ENCODE data around the gene IGFBPL1.
A peak's percentile ranks its signal among the peaks of the same experiment; 100 is the strongest.

Gene IGFBPL1

DNA sequence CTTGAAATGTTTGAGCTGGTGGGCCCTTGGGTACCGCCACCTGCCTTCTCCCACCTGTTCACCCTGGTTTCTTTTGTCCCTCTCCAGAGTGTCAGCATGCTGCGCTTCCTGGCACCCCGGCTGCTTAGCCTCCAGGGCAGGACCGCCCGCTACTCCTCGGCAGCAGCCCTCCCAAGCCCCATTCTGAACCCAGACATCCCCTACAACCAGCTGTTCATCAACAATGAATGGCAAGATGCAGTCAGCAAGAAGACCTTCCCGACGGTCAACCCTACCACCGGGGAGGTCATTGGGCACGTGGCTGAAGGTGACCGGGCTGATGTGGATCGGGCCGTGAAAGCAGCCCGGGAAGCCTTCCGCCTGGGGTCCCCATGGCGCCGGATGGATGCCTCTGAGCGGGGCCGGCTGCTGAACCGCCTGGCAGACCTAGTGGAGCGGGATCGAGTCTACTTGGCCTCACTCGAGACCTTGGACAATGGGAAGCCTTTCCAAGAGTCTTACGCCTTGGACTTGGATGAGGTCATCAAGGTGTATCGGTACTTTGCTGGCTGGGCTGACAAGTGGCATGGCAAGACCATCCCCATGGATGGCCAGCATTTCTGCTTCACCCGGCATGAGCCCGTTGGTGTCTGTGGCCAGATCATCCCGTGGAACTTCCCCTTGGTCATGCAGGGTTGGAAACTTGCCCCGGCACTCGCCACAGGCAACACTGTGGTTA, 28.4 kb downstream of the IGFBPL1 start:
- no peak for DNase-seq (ENCODE audit: low read depth)

DNA sequence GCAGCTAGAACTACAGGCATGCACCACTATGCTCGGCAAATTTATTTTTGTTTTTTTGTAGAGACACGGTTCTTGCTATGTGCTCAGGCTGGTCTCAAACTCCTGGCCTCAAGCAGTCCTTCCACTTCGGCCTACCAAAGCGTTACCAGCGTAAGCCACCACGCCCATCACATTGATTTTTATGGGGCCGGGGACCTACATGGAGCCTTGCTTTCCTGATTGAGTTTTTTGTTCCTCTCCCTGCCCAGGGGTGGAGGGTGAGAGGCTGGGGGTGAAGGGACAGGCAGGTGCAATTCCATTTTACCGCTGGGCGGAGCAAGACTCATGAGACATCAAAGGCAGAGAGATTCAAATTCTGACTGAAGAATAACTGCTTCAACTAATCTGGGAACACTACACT, 29.8 kb downstream of the IGFBPL1 start:
- no peak for DNase-seq (ENCODE audit: low read depth)

DNA sequence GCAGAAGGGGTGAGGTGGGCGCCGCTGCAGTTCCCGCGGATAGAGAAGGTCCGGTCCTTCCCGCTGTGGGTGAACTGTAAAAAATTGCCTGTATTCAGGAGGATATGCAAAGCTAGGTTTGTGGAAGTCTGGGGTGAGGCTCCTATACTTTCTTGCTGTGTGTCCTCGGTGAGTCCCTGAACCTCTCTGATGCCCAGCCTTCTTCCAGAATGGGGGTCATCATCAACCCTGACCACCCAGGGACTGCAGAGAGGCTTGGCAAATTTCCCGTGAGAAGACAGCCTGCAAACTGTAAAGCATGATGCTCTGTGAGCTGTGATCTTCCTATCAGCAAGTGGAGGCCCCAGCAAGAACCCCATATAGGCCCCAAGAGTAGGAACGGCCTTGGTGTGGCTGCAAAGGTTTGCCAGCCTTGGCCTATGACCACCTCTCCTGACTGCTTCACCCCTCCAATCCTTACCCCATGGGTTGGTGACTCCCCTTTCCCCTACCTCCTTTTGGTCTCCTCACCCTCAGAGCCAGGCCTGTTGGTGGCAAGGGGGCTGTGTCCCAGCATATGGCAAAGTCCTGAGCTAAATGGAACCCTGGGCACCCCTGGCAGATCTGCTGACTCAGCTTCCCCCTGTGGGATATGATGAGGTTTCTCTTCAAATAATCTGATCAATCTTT, 31.0 kb downstream of the IGFBPL1 start:
- no peak for DNase-seq (ENCODE audit: low read depth)

DNA sequence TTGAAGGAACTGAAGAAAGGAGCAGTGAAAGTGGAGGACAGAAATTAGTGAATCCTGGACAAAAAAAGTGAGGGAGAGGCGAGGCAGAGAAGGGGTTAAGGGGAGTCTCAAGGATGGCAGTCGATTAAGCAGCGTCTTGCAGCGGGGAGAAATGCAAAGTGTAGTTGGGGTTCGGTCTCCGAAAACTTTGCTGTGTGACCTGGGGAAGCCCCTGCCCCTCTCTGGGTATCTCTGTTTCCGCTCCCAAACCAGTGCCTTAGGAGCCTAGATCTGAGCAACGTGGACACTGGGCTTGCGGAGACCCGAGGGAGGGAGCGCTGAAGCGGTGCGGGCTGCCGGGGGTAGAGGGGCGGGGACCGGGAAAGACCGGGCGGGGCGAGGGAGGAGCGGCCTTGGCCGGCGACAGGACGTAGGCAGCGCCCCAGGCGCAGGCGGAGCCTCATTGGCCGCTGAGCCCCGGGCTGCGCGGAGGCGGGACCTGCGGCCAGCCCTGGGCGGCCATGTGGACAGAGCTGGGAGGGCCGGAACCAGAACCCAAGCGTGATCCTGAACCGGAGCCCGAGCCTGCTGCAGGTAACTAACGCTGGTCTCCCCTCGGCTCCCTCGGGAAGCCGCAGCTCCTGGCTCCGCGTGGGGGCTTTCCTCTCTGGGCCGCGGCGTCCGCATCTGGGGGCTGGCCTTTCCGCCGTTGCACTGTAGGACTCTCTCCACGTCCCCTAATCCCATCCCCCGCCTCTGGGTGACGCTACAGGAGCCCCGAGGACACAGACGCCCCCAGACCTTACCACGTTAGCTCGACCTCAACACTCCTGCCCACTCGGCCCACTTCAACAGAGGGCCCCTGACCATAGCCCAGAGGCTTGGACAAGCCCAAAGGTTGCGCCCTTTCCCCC, 31.8 kb downstream of the IGFBPL1 start, which contains the start of gene ALDH1B1:
ALDH1B1 (plus strand) TSS at position 468 of the 893 bp plus-strand sequence. CDS start 3,047 bp downstream, outside the sequence.
- DNase-seq (ENCODE audit: low read depth) = peak; percentile 25

DNA sequence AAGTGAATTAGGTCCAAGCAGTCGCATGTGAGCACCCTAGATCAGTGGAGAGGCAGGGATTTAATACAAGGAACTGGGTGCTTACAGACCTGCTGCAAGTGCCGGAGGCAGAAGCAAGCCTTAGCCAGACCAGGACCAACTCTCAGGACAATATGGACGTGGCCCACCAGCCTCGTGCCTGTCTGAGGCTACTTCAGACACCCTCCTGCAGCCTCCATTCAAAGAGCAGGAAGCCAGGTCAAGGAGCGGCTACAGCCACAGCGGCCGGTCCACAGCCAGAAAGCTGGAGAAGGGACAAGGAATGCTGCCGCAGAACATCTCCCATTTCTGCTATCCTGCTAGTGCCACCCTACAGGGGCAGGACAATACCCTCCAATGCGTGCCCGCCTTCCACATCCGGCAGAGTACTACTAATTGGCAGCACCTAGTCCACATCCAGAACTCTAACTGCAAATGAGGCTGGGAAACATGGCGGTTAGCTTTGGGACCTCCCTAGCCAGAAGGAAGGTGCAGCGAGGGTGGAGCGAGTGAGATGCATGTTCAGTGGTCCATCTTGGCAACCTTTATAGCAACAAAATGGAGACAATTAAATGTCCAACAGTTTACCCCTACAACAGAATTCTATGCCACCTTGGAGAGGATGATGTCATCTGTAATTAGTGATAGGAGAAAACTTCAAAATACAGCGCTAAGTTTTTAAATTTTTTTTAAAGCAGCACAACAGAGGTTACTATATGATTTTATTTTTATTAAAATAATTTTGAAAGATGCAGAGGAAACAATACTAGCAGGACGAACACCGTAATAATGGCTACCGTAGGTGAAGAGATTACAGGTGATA, 32.8 kb downstream of the IGFBPL1 start:
- no peak for DNase-seq (ENCODE audit: low read depth)

DNA sequence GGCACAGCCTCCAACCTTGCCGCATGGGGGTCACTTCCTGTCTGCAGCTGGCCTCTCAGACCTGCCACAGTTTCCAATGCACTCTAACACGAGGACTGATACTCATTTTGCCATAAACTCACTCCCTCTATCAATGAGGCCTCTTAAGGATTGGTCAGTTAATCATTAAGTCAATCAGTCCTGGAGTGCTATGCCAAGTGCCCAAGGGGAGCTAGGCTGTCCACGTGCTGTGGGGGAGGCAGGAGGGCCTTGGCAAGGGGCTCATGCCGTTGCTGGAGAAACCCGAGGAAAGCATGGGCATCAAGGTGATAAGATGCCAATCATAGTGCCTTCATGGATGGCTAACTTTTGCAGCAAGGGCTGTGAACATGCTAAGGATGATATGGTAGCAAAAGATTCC, 33.4 kb downstream of the IGFBPL1 start:
- no peak for DNase-seq (ENCODE audit: low read depth)

DNA sequence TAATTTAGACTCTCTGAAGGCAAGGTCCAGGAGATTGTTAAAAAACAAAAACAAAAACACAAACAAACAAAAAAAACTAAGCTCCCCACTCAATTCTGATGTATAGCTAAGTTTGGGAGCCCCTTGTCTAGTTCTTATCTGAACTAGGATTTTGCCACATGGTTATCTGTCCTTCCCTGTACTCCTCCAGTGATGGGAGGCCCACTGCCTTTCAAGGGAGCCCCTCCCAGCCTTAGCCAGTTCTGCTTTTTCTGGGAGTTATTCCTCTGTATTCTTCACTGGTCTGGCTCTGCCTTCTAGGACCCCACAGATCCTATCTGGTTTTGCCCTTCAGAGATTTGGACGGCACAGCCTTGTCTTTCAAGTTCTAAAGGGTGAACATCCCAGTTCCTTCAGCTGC, 33.8 kb downstream of the IGFBPL1 start:
- DNase-seq (ENCODE audit: low read depth) = no peak

DNA sequence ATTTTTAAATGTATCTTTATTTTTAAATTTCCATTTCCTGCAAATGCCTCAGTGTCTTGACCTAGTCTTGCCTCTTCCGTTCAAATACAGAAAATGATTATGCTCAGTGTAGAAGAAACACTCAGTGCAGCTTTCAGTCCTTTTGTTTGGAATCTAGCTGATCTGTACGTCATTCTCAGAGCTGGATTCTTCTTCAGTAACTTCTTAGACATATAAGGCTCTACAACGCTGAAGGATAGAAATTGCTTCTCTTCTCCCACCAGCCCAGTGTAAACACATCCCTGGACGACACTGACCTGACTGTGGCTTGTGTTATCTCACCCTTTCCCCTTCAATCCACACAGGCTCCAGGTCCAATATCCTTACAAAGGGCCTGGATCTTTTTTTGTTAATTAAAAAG, 34.9 kb downstream of the IGFBPL1 start:
- DNase-seq (ENCODE audit: low read depth) = no peak

DNA sequence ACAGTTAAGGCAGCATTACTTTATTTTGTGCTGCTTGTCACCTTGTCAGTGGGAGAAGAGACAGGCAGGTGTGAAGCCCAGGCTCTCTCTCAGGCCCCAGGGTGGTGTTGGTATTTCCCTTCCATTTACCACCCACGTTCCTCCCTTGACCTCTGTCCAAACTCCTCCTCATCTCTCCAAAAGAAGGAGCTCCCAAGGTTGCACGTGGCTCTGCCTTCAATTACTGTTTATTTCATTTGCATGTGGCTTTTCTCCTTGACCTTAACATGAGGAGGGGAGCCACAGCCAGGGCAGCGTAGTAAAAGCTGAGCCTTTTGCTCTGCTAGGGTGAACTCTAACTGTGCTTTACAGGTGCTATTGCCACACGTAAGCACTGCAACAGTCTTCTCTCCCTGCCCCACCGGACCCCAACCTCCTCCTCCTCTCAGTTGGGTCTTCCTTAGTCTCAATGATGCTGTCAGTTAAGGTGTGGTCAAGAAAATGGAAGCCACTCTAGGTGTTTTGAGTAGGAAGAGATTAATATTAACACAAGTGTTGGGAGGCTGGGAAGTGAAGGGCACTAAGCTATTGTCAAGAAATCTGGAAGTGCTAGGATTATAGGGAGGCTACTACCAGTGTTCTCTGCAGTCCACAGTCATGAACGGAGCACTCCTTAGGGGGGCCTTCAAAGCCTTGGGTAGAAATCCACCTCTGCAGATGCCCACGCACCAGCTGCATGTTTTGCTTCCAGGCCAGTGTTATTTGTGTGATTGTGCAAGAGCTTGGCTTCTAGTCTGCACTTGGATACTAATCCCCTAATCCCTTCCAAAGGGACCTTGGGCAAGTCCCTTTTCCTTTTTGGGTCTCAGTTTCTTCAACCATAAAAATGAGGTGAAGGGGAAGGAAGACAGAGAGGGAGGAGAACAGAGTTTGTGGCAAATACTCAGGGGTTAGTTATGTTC, 35.7 kb downstream of the IGFBPL1 start:
- no peak for DNase-seq (ENCODE audit: low read depth)

DNA sequence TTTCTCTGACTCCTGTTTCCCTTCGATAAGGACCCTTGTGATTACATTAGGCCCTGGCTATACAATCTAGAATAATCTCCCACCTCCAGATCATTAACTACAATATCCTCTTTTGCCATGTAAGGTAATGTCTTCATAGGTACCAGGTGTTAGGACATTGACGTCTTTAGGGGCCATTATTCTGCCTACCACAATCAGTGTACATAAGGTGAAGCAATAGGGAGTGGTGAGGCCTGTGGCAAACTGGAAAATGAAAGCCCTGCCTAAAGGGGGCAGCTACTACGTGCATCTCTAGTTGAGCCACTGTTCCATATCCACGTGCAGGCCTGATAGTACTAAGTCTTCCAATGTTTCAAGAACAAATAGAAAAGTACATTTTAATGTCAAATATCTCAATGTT, 36.5 kb downstream of the IGFBPL1 start:
- DNase-seq (ENCODE audit: low read depth) = no peak

DNA sequence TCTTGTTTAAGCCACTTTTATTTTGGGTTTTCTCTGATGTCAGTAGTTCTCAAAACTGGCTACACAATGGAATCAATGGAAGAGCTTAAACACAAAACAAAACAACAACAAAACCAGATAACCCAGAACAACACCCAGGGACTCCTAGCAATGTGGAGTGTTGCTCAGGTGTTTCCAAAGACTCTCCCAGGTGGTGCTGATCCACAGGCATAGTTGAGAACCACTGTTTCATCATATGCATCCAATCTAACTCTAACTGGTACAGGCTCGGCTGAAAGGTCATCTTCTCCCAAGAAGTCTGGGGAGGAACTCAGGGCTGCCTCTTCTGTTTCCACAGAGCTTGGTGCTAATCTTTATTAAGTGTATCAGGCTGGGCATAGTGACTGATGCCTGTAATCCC, 37.2 kb downstream of the IGFBPL1 start:
- no peak for DNase-seq (ENCODE audit: low read depth)

DNA sequence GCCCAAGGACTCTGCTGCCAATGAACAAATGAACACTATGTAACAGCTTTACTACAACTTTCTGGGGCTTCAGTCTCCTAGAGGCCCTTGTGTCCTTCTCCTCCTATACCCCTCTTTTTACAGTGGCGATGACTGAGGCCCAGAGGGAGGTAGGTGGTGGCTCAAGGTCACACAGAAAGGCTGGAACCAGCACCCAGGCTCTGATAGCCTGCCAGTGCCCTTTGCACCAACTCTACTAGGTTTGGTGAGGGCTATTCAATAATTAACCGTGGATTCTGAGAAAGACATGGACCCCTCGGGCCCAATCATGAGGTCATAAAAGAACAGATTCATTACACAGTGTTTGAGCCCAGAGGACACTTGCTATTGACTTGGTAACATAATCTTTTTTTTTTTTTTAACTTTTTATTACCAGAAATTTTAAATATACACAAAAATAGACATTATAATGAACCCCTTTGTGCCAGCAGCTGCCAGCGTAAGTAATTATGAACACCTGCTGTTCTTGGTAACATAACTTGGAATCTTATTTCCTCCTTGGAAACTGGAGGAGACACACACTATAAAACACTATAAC, 37.8 kb downstream of the IGFBPL1 start:
- DNase-seq (ENCODE audit: low read depth) = no peak

DNA sequence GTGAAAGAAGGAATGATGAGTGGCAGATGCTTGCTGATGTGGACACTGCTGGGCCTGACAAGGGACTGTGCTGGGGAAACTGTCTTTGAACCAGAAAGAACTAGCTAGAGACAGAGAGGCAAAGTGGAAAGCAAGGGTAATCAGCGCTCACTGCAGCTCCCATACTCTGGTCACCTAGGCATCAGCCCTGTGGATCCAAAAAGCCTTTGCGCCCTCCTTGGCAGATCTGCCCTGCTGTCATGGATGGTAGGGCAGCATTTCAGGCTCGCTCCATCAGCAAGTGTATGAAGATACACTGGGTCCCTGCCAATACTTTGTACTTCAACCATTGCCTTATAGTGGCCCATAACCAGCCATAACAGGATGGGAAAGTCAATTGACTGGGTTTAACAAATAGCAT, 38.4 kb downstream of the IGFBPL1 start:
- no peak for DNase-seq (ENCODE audit: low read depth)

DNA sequence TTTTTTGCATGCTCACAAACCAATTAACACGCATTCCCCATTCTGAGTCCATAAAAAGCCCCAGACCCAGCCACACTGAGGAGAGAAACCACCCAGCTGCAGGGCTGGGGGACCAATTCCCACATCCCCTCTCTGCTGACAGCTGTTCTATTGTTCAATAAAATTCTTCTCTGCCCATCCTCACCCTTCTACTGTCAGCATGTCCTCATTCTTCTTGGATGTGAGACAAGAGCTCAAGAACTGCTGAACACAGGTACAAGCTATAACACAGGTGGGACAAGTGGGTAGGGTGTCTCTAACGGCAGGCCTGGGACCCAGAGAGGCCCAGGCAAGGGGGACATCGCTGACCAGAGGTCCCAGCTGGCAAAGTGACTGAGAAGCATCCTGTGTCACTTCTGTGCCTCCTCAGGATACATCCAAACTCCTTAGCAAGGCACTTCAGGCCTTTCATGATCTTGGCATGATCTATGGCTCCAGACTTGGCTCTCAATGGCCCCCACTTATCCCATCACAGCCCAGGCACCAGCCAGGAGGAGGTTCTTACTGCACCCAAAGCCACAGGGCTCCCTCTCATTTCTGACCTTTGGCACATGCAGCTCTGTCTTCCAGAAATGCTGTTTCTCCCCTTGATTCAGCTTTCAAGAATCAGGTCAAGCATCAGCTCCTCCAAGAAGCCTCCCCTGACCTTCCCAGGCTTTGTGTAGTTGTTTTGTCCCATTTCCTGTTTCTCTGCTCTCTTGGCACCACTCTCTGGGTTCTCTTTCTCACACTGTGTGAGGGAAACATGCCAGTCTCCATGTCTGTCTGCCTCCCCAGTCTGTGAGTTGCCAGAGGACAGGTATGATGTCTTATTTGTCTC, 39.0 kb downstream of the IGFBPL1 start:
- no peak for DNase-seq (ENCODE audit: low read depth)

DNA sequence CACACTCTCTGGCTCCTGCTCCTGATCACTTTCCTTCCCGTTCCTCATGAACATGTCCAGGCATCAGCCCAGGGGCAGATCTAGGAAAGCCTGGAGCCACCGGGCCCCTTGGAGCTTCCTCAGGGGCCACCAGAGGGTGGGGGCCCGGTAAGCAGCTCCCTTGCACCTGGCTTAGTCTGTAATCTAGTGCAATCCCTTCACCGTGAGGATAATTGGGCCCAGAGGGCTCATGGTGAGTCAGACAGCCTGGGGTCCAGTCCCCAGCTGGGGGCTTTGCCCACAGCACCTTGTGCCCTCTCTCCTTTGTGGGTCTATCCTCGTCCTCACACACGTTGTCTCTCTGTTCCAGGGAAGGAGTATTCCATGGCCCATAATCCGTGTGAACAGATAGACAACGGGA, 42.1 kb downstream of the IGFBPL1 start:
- DNase-seq (ENCODE audit: low read depth) = no peak

DNA sequence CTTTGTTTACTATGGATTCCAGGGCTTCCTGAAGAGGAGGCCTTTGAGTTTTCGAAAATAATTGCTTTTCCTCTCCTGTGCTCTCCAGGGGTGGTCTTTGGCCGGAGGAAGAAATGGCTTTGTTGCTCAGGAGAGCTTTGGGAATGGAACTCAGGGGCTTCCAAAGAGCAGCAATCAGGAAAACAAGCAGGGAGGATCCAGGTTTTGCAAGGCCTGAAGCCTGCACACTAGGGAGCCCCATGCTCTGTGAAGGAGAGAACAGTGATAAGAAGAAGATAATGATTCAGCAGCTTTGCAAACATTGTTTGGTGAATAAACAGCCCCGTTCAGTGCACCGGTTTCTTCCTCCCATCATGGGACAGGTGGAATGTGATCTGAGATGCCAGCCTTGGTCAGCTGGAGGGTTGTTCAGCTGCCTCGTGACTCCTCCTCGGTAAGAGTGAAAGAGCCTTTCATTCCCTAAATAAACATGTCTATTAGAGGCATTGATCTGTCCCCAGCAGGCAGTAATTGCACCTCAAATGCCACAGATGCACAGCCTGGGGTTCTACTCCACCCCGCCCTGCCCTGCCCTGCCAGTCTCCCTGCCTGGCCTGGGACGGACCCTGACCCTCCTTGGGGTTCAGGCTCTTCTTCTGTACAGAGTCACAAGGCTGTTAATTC, 43.3 kb downstream of the IGFBPL1 start:
- no peak for DNase-seq (ENCODE audit: low read depth)

DNA sequence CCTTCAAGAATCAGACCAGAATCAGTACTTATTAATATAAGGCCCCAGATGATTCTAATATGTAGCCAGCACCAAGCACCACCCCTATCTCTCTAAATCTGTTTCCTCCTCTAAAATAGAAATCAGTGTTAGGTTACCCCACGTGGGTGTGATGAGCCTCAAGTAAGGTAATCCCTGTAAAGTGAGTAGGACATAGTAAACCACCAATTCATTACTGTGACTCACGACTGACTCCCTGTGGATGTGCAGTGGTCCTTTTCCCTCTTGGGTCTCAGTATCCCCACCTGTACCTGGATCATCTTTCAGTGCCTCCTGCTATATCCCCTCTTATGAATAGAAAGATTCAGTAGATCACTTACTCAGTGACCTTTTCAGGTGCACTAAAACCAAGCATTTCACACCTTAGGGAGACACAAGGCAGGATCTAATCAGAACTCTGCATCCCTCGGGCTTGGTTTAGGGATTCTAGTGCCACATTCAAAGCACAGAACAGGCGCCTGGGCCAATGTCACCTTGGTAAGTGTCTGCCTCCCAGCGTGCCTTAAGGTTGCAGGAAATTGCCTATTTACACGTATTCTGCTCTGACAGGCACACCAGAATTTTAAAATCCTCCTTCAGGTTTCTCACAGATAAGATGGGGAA, 43.9 kb downstream of the IGFBPL1 start:
- DNase-seq (ENCODE audit: low read depth) = no peak

Data from stimulated activated CD8-positive, alpha-beta memory T cell treated with anti-CD3 and anti-CD28 coated beads, Interleukin-12 subunit alpha, Interleukin-12 subunit beta, amount 100 ng/mL, for 1 hour (primary cell).